GM18868 (cell line): ENCODE measurements around the gene RYR3.

Experiments used
- ATAC-seq: cut with Tn5 transposase; IDR thresholded peaks from one replicate; pipeline ENCODE4 v1.9.1; 2021; ENCODE audit warnings: mild to moderate bottlenecking, moderate library complexity; ENCODE audit not compliant: unreplicated experiment

Gene RYR3

DNA sequence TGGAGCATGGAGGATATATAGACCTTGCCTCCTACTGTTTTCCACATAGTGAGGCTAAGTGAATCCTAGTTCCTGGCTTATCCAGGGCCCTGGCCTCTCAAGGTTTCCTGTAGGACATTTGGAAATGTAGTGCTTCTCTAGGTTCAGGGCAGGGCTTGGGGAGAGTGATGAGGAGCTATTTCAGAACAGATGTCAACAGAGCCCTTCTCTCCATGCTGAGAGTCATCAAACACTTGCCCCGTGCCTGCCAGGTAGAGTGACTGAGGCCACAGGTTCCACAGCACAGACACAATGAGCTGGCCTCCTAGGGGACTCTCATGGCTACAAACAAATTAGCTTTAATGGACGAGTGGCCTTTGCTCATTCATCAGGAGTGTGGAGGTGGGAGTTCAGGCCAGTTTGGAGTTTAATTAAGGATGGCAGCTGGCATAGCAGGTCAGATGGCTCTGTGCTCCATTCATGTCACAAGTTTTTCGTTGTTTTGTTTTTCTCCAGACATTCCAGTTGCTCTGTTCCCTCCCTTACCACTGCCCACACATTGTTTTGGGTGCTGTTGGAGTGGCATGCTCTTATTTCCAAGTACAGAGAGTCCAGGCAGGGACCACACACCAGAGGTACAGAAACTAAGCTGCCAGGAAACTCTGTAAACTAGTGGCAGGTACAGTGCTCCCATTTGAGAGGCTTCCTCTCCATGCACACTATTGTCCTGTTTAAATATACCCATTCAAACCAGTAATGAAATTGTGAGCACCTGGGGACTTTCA lies 189.8 kb downstream of the RYR3 start:
- no peak for ATAC-seq

- no peak for ATAC-seq
These were observed 192.9 kb downstream of the RYR3 start for GRCh38 chr15:33503681-33504080.

- ATAC-seq = no peak
These were observed 196.1 kb downstream of the RYR3 start for GRCh38 chr15:33506781-33507296.

DNA sequence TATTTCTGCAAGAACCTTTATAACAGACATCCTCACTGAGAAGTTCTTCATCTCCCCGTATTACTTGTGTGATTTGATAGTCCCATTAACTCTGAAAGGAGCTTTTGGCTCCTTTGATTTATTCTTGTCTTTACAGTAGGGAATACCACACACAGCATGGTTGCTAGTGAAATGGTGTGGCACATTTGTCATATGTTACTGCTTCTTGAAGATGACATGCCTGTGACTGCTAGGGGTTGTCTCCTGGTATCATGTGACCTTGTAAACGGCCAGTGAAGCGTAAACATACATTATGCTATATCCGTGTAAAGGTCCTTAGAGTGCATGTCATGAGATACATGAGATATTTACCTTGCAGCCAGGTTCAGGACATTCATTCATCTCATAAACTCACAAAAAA lies 197.9 kb downstream of the RYR3 start:
- no peak for ATAC-seq

DNA sequence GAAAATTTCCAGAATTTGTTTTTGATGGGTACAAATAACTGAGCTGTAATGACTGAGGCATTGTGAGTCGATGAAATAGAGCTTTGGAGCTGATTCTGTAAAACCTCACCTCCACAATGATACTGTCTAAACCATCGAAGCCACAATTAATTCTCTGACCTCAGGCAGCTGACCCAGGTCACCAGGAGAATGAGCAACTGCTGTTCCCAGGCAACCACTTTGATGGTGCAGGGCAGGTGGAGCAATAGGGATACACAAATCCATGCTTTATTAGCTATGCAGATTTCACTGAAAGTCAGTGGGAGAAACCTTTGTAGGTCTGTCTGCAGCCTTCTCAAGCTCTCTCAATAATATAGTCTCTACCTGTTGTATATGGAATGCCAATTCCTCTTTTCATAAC lies 204.4 kb downstream of the RYR3 start:
- ATAC-seq = no peak

DNA sequence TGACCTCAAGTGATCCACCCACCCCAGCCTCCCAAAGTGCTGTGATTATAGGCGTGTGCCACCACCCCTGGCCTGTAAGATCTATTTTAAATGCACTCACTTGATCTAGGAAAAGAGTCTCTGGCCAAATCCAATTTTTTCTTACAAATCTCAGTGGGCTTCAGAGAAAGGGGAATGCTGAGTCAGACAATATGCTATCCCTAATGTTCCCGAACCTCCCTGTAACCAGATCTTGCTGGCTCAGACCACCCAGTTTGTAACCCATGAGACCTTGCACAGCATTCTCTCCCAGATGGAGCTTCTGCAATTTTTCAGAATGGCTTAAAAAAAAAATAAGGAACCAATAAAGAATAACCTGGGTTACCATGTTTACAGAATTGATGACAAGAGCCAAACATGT lies 205.8 kb downstream of the RYR3 start:
- no peak for ATAC-seq

DNA sequence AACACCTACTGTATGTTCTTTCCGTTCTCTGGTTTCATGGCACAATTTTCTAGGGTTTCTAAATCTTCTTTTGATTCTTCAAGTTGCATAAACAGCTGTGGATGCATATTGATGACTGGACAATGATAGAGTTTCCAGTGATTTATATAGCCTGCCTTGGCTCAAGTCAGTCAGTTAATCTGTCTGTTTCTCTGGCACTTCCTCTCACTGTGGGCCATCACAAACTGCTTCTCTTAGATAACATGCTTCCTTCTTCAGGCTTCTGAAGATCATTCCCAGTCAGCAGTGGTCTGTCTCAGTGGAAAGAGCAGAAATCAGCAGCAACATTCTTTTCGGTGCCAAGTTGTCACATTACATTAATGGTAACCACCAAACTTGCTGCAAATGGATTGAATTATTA lies 207.2 kb downstream of the RYR3 start:
- no peak for ATAC-seq

DNA sequence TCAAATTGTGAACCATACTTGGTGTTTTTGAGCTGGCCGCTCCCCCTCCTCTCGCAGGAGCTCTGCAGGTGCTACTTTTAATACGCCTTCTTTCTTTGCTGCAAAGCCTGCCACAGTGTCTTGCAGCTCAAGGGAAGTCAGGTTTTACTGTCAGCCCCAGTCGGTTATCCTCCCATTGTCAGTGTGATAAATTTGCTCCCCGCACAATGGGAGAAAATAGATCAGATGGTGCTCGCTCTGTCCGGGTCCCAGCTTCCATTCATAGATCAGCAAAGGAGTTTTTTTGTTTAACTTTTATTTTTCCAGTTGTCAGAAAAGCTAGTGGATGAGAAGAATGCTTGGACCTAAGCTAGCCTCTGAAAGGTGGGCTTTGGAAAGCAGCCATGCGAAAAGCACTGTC lies 207.7 kb downstream of the RYR3 start:
- ATAC-seq = no peak

DNA sequence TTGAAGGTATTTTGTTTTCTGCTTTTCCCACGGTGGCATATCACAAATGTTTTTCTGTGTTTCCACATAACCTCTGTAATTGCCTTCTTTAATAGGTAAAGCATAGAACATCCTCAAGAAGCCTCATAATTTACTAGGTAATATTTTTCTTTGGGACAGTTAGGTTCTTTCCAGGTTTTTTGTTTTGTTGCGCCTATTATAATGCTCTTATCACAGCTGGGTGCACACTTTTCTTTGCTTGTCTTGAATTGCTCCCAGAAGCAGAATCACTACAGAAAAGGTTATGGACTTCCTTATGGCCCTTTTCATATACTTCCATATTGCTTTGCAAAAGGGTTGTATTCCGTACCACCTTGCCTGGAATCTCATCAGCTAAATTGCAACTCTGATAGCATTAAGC lies 213.5 kb downstream of the RYR3 start:
- no peak for ATAC-seq

DNA sequence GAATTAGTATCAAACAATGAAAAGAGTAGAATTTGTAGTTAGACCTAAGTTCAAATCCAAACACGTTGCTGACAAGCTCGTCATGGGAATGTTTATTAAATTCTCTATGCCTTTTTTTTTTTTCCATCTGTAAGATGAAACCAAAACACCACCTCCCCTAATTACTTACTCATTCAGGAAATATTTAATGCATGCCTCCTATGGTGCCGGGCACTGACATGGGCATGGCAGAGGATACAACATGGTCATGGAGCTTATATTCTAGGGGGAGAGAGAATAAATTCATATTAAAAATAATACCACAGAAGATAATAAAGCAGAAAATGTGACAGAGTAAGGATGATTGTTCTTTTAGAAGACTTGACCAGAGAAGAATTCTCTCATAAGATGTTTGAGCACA lies 215.8 kb downstream of the RYR3 start:
- no peak for ATAC-seq

DNA sequence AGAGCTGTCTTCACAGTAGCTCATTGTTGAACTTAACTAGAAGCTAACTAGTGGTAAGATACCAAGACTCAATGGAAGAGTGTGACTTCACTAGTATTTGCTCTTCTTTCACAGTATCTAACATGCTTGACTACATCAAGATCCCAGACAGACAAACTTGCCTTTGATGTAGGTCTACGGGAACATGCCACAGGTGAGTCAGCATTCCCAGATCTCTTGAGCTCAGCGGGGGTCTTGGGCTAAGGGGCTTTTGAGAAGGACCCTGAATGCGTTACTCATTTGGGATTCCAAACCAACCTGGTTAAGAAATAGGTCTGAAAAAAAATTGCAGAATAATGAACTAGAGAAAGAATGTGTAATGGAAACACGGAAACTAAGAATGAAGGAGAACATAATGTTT lies 222.4 kb downstream of the RYR3 start:
- no peak for ATAC-seq

DNA sequence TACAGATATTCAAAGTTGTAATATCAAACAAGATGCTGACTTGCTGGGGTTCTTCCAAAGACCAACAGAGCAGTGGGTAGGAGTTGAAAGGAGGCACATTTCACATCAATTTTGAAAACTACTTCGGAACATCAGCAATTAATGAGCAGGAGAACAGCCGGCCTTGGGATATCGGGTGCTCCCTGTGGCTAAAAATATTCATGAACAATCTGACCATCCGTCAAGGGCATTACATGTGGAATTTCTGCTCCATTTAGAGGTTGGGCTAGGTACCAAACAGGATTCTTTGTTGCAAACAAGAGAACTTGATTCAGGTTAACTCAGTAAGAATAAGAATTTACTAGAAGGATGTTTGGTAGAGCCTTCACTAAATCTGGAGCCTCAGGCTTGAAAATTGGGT lies 223.9 kb downstream of the RYR3 start:
- no peak for ATAC-seq

DNA sequence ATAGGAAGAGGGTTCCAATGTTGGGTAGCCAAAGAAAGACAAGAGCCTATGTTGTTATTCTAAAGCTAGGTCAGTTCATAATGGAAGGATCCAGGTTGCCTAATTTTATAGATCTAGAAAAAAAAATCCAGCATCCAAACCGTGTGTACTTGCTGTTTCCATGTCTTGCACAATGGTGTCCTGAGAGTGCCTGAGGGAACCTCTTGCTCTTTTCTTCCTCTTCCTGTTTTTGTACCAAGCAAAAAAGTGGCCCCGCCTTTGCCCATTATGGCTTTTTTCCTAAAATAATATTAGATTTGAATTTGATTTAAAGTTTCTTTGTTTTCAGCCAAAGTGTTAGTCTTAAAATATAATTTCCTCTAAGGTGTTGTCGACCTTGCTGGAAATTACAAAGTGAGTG lies 224.4 kb downstream of the RYR3 start:
- ATAC-seq = no peak

GRCh38 chr15:33539825-33540573 lies 229.2 kb downstream of the RYR3 start:
- ATAC-seq = no peak

GRCh38 chr15:33543957-33544356 lies 233.2 kb downstream of the RYR3 start:
- no peak for ATAC-seq

- no peak for ATAC-seq
These were observed 235.1 kb downstream of the RYR3 start for GRCh38 chr15:33545866-33546265.

DNA sequence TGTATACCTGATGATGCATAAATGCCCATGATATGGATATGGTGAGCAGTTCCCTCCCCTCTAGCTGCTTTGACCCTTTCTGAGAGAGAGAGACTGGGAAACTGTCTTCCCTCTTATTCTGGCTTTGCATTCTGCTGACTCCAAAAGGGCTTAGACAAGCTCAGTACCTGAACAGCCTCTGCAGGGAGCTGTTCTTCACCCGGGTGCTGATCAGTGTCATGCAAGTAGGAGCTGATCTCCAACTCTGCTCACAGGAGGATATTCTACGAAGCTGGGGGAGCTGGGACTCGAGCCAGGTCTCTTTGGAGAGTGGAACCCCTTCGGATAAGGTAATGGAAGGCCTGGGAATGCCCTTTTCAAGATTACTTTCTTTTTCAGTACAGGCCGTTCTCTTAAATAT lies 237.1 kb downstream of the RYR3 start:
- no peak for ATAC-seq

GRCh38 chr15:33551860-33552259 lies 241.1 kb downstream of the RYR3 start:
- no peak for ATAC-seq

DNA sequence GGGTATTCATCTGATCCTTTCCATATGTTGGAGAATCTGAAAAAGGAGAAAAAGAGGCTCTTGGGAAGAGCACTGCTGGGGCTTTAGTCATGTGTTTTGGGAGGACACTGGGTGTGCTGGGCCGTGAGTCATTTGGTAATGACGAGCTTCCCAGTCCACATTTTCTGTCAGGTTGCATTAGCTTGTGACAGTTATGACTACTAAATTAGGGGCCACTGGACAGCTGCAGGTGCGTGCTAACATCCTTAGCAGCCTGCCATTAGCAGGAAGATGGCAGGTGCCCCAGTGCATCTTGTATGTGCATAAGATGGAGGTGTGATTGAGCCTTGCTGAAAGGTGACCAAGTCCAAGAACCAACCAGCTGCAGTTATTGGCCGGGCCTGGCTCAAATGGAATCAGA lies 242.4 kb downstream of the RYR3 start:
- no peak for ATAC-seq

DNA sequence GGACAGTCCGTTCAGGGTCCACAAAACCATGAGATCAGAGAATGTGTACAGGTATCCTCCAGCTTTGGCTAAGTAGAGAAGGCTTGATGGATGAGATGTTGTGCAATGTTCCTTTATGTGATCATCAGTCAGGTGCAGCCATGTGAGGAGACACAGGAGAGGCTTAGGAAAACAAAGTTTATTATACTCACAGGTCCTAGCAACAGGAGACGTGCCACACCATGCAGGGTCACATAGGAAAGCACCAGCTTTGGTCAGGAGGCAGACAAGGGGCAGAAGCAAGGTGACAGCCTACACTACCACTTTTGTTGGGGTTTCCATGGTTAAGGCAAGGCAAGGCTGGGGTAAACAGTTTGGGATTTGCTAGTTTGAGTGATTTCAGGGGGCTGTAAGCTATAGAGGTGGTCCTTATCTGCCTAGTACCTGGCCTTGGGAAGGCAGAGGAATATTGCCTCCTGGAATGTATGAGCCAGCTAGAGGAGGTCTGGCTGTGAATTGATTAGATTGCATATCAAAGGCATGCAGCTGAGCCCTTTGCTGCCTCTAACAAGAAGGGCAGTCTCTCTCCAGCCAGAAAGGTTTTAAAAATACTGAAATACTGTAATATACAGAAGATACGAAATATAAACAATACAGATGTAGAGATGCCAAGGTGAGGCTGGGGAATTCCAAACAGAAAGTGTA lies 248.6 kb downstream of the RYR3 start:
- no peak for ATAC-seq

DNA sequence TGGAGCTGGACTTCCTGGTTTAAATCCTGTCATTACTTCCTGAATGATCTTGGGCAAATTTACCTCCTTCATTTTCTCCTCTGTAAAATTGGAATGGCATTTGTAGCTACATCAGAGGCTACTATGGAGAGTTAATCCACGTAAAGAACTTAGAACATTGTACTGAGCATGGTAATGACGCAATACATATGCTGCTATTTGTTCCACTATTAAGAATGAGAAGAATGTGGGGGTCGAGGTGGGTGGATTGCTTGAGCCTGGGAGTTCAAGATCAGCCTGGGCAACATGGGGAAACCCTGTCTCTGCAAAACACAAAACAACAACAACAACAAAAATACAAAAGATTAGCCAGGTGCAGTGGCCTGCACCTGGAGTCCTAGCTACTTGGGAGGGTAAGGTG lies 250.6 kb downstream of the RYR3 start:
- ATAC-seq = no peak

DNA sequence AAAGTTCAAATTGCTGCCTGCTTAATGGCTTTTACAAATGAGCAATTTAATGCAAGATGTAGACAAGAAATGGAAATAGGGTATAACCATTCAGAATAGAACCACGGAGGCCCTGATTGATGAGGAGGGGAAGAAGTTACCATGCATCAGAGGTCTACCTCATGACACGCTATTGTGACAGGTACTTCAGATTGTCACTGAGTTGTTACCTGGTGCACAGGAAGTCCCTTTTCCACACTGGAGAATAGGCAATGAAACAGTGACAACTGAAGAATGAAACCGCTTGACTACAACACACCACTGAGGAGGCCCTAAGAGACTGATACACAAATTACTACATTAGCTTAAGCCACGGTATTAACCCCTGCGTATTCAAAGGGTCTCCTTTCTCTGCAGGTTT lies 251.2 kb downstream of the RYR3 start:
- no peak for ATAC-seq
